Measurements from ENCODE around the gene RGS4. TPM values are rescaled to one million over a fixed set of nuclear protein-coding genes. Genes with fewer than 3 reads are reported as not detected.

RGS4 gene
- total RNA-seq, 4 donors from 2014 or later = 12.0 to 121 (median 66.8) TPM

DNA sequence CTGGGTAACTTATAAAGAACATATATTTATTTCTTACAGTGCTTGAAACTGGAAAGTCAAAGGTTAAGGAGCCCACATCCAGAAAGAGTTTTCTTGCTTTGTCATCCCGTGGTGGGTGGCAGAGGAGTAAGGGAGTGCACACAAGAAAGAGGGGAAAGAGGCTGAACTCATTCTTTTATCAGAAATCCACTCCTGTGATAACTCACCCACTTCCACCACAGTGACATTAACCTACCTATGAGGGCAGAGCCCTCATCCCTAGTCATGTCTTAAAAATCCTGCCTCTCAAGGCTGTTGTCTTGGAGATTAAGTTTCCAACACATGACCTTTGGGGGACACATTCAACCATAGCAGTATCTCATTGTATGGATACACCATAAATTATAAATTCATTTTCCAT lies 32.5 kb upstream of the RGS4 start:
- Histone ChIP-seq H3K4me3 (no peak overlapping the region), H3K9me3 (no peaks in the 10 kb centered on the region), H3K4me1 (no peaks in the 10 kb centered on the region), H3K27me3 (no peaks in the 10 kb centered on the region), H3K27ac (no peak overlapping the region), H3K36me3 (no peaks in the 10 kb centered on the region)
- WGBS, 2 donors (ENCODE audit: low coverage in 1 of 2) = 43 to 50% methylated on average over 1 of the region's 1 CpG
- TF ChIP-seq, protein P1, sequence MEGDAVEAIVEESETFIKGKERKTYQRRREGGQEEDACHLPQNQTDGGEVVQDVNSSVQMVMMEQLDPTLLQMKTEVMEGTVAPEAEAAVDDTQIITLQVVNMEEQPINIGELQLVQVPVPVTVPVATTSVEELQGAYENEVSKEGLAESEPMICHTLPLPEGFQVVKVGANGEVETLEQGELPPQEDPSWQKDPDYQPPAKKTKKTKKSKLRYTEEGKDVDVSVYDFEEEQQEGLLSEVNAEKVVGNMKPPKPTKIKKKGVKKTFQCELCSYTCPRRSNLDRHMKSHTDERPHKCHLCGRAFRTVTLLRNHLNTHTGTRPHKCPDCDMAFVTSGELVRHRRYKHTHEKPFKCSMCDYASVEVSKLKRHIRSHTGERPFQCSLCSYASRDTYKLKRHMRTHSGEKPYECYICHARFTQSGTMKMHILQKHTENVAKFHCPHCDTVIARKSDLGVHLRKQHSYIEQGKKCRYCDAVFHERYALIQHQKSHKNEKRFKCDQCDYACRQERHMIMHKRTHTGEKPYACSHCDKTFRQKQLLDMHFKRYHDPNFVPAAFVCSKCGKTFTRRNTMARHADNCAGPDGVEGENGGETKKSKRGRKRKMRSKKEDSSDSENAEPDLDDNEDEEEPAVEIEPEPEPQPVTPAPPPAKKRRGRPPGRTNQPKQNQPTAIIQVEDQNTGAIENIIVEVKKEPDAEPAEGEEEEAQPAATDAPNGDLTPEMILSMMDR (IDR thresholded peaks at IDR 0.05) = no peak
- TF ChIP-seq POLR2A (IDR thresholded peaks at IDR 0.05) (no peak), POLR2AphosphoS5 (IDR thresholded peaks at IDR 0.05) (no peak), EP300 (IDR thresholded peaks at IDR 0.05) (no peak)
- ATAC-seq = no peak

DNA sequence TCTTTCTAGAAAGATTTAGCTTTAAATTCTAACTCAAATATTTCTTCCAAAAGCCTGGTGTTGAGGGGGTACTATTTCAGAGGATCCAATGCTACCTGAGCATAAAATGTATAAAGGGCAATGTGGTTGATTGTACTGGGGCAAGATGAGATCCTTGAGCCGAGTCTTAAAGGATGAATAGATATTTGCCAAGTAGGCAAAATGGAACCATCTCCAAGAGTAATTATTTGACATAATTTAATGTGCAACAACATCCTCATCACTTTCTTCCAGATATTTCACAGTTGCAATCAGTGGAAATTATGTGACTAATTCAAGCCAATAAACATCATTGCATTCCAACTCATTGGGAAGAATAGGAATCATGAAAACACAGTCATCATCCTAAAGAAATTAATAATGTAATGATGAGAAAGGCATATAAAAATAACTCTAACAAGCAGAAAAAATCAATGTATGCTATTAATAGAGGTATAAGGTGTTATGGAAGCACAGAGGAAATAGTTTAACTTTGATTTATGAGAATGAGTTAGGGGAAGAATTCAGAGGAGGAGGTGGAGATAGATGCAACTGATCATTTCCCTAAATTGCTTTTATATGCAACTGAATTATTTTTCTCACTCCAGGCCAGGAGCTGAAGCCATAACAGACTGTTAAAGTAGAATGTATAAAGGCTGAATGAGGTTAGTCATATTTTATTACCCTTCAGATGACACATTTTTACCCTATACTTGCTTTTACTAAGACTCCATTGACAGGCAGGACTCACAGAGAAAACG lies 30.0 kb upstream of the RGS4 start:
- ATAC-seq = no peak
- Histone ChIP-seq H3K36me3 (no peaks in the 10 kb centered on the region), H3K4me3 (no peak overlapping the region), H3K4me1 (no peaks in the 10 kb centered on the region), H3K27me3 (no peaks in the 10 kb centered on the region), H3K9me3 (no peaks in the 10 kb centered on the region), H3K27ac (no peak overlapping the region)
- 91 to 93% methylated on average over 2 of the region's 2 CpGs for WGBS, 2 donors (ENCODE audit: low coverage in 1 of 2)
- TF ChIP-seq EP300 (IDR thresholded peaks at IDR 0.05) (no peak), POLR2A (IDR thresholded peaks at IDR 0.05) (no peak), POLR2AphosphoS5 (IDR thresholded peaks at IDR 0.05) (no peak)
- TF ChIP-seq, protein P1 (IDR thresholded peaks at IDR 0.05) = no peak

DNA sequence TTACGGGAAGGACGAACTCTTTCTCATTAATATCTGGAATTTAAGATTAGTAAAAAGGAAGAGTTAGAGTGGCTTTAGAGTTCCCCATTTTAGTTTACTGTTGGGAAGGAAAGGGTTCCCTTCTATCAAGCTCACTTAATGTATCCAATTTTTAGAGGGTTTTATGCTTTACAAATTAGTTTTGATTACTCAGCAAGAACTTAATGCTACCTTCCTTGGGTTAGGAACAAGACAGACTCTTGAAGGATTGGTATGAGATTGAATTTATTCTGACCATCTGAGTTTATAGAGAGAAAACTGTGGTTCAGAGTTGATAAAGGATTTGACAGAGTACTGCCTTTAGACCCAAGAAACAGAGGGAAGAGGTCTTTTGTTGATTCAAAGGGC lies 29.5 kb upstream of the RGS4 start:
- no peaks in the 10 kb centered on the region for H3K27me3 ChIP-seq
- TF ChIP-seq EP300 (IDR thresholded peaks at IDR 0.05) (no peak), POLR2A (IDR thresholded peaks at IDR 0.05) (no peak), POLR2AphosphoS5 (IDR thresholded peaks at IDR 0.05) (no peak)
- TF ChIP-seq, protein P1 (IDR thresholded peaks at IDR 0.05) = no peak
- no peaks in the 10 kb centered on the region for H3K4me1 ChIP-seq
- H3K27ac ChIP-seq = no peak overlapping the region
- WGBS, 2 donors (ENCODE audit: low coverage in 1 of 2) = 98 to 100% methylated on average over 2 of the region's 2 CpGs
- H3K9me3 ChIP-seq = no peaks in the 10 kb centered on the region
- no peak overlapping the region for H3K4me3 ChIP-seq
- no peaks in the 10 kb centered on the region for H3K36me3 ChIP-seq
- no peak for ATAC-seq

DNA sequence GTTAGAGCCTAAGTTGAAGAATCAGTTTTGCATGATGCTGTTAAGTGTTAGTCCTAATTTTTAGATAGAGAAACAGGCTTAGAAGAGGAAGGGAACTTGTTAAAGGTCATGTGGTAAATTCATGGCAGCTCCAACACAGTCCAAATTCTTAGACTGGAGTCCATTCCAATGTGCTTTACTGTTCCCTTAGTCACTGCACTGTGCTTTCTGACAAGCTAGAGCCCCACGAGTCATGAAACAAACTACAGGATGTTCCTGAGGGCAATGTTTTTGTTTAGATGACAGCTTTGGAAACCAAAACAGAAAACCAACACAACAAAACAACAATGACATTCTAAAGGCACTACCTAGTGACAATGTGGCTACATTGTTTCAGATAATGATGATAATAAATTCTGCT lies 23.1 kb upstream of the RGS4 start:
- Histone ChIP-seq H3K4me3 (no peak overlapping the region), H3K36me3 (no peaks in the 10 kb centered on the region), H3K27me3 (no peaks in the 10 kb centered on the region), H3K27ac (no peak overlapping the region), H3K4me1 (no peaks in the 10 kb centered on the region), H3K9me3 (no peaks in the 10 kb centered on the region)
- no peak for ATAC-seq
- 9 to 30% methylated on average over 1 of the region's 1 CpG for WGBS, 2 donors (ENCODE audit: low coverage in 1 of 2)
- TF ChIP-seq EP300 (IDR thresholded peaks at IDR 0.05) = no peak
- TF ChIP-seq POLR2AphosphoS5 (IDR thresholded peaks at IDR 0.05) = peak; percentile 19
- TF ChIP-seq, protein P1 (IDR thresholded peaks at IDR 0.05) = no peak
- TF ChIP-seq POLR2A (IDR thresholded peaks at IDR 0.05) = no peak

All from gastroesophageal sphincter (tissue), 4 donors.